HEK293 (cell line): Measurements from ENCODE around the gene MSANTD1.

ENCODE experiments used
- KLF9 ChIP-seq: fragments of 450-650 bp; formaldehyde crosslinking; IDR thresholded peaks from 2 replicates; pipeline ENCODE4 v1.5.1; 2016; ENCODE audit warnings: missing biosample characterization, missing genetic modification characterization, low read depth
- ZNF10 ChIP-seq: fragments of 450-650 bp; formaldehyde crosslinking; IDR thresholded peaks from 2 replicates; pipeline ENCODE4 v1.5.1; 2017; ENCODE audit warnings: missing biosample characterization, missing genetic modification characterization
- ZNF16 ChIP-seq: fragments of 450-650 bp; formaldehyde crosslinking; IDR thresholded peaks from 2 replicates; pipeline ENCODE4 v1.5.1; 2016; ENCODE audit warnings: low read depth, missing biosample characterization, missing genetic modification characterization
- ZNF169 ChIP-seq: fragments of 450-650 bp; formaldehyde crosslinking; IDR thresholded peaks from 2 replicates; pipeline ENCODE4 v1.5.1; 2016; ENCODE audit warnings: missing biosample characterization, missing genetic modification characterization
- ZNF174 ChIP-seq: fragments of 450-650 bp; formaldehyde crosslinking; IDR thresholded peaks from 2 replicates; pipeline ENCODE4 v1.5.0; 2017; ENCODE audit warnings: missing biosample characterization, mild to moderate bottlenecking, missing genetic modification characterization
- ZNF426 ChIP-seq: fragments of 450-650 bp; formaldehyde crosslinking; IDR thresholded peaks from 2 replicates; pipeline ENCODE4 v1.5.1; 2017; ENCODE audit warnings: missing biosample characterization, missing genetic modification characterization, mild to moderate bottlenecking, inconsistent platforms, moderate library complexity
- ZNF549 ChIP-seq: fragments of 450-650 bp; IDR thresholded peaks from 2 replicates; pipeline ENCODE4 v1.5.1; 2018; ENCODE audit warnings: missing biosample characterization, missing genetic modification characterization, mild to moderate bottlenecking, inconsistent platforms, moderate library complexity
- ZNF792 ChIP-seq: fragments of 450-650 bp; formaldehyde crosslinking; IDR thresholded peaks from 2 replicates; pipeline ENCODE4 v1.5.1; 2016; ENCODE audit warnings: missing biosample characterization, missing genetic modification characterization
- TF ChIP-seq, protein P1 (sequence below): fragments of 450-650 bp; formaldehyde crosslinking; IDR thresholded peaks from 2 replicates; pipeline ENCODE4 v1.5.1; 2016; ENCODE audit warnings: missing biosample characterization, missing genetic modification characterization
- TF ChIP-seq, protein P2 (sequence below): fragments of 450-650 bp; formaldehyde crosslinking; IDR thresholded peaks from 2 replicates; pipeline ENCODE4 v1.5.1; 2016; ENCODE audit warnings: missing biosample characterization, missing genetic modification characterization
- TF ChIP-seq, protein P3 (sequence below): fragments of 450-650 bp; formaldehyde crosslinking; IDR thresholded peaks from 2 replicates; pipeline ENCODE4 v1.5.1; 2016; ENCODE audit warnings: missing biosample characterization, missing genetic modification characterization
- TF ChIP-seq, protein P4 (sequence below): IDR thresholded peaks from 2 replicates; pipeline ENCODE4 v1.6.1; 2011; ENCODE audit warnings: mild to moderate bottlenecking, low read depth, low read length, borderline replicate concordance
- TF ChIP-seq, protein P5 (sequence below): fragments of 450-650 bp; formaldehyde crosslinking; IDR thresholded peaks from 2 replicates; pipeline ENCODE4 v1.5.1; 2017; ENCODE audit warnings: missing biosample characterization, missing genetic modification characterization
- TF ChIP-seq, protein P6 (sequence below): fragments of 450-650 bp; formaldehyde crosslinking; IDR thresholded peaks from 2 replicates; pipeline ENCODE4 v1.5.1; 2016; ENCODE audit warnings: missing biosample characterization, missing genetic modification characterization, low read depth

DNA sequence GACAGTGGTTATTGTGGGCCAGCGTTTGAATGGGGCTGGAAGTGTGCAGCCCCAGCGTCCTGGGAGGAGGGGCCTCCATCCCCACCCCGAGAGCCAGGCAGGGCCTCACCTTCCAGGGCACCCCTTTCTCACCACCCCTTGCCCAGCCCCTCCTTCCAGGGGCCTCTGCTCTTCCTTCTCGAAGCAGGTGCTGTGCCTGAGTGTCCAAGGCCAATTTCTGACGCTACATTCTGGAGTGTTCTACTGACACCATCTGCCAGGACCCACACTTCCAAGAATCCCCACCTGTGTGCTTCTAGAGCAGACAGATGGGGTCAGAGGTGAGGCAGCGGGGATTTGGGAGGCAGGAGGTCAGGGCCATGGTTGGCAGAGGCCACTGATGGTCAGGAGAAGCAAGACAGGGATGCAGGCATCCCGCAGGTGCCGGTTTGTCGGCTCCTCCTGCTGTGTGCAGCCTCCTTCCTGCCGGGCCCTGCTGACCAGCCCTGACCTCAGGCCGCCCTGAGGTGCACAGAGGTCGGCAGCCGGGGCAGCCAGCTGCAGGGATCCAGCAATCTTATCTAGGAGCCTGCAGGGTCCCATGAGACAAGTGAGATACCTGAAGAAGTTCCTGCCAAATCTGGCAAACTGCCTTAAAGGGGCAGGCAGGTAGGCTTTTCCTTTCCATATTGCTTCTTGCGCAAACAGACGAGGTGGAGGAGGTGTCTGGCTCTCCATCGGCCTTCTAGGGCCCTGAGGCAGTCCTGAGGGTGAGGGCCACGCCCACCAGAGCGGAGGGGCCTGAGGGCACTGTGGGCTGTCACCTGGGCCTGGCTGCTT lies 18.8 kb downstream of the MSANTD1 start:
- TF ChIP-seq, protein P1, sequence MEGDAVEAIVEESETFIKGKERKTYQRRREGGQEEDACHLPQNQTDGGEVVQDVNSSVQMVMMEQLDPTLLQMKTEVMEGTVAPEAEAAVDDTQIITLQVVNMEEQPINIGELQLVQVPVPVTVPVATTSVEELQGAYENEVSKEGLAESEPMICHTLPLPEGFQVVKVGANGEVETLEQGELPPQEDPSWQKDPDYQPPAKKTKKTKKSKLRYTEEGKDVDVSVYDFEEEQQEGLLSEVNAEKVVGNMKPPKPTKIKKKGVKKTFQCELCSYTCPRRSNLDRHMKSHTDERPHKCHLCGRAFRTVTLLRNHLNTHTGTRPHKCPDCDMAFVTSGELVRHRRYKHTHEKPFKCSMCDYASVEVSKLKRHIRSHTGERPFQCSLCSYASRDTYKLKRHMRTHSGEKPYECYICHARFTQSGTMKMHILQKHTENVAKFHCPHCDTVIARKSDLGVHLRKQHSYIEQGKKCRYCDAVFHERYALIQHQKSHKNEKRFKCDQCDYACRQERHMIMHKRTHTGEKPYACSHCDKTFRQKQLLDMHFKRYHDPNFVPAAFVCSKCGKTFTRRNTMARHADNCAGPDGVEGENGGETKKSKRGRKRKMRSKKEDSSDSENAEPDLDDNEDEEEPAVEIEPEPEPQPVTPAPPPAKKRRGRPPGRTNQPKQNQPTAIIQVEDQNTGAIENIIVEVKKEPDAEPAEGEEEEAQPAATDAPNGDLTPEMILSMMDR (tag by site-specific recombination): no peak
- TF ChIP-seq, protein P2, sequence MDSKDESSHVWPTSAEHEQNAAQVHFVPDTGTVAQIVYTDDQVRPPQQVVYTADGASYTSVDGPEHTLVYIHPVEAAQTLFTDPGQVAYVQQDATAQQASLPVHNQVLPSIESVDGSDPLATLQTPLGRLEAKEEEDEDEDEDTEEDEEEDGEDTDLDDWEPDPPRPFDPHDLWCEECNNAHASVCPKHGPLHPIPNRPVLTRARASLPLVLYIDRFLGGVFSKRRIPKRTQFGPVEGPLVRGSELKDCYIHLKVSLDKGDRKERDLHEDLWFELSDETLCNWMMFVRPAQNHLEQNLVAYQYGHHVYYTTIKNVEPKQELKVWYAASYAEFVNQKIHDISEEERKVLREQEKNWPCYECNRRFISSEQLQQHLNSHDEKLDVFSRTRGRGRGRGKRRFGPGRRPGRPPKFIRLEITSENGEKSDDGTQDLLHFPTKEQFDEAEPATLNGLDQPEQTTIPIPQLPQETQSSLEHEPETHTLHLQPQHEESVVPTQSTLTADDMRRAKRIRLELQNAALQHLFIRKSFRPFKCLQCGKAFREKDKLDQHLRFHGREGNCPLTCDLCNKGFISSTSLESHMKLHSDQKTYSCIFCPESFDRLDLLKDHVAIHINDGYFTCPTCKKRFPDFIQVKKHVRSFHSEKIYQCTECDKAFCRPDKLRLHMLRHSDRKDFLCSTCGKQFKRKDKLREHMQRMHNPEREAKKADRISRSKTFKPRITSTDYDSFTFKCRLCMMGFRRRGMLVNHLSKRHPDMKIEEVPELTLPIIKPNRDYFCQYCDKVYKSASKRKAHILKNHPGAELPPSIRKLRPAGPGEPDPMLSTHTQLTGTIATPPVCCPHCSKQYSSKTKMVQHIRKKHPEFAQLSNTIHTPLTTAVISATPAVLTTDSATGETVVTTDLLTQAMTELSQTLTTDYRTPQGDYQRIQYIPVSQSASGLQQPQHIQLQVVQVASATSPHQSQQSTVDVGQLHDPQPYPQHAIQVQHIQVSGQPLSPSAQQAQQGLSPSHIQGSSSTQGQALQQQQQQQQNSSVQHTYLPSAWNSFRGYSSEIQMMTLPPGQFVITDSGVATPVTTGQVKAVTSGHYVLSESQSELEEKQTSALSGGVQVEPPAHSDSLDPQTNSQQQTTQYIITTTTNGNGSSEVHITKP: no peak
- TF ChIP-seq KLF9 (tag by site-specific recombination): no peak
- TF ChIP-seq, protein P3, sequence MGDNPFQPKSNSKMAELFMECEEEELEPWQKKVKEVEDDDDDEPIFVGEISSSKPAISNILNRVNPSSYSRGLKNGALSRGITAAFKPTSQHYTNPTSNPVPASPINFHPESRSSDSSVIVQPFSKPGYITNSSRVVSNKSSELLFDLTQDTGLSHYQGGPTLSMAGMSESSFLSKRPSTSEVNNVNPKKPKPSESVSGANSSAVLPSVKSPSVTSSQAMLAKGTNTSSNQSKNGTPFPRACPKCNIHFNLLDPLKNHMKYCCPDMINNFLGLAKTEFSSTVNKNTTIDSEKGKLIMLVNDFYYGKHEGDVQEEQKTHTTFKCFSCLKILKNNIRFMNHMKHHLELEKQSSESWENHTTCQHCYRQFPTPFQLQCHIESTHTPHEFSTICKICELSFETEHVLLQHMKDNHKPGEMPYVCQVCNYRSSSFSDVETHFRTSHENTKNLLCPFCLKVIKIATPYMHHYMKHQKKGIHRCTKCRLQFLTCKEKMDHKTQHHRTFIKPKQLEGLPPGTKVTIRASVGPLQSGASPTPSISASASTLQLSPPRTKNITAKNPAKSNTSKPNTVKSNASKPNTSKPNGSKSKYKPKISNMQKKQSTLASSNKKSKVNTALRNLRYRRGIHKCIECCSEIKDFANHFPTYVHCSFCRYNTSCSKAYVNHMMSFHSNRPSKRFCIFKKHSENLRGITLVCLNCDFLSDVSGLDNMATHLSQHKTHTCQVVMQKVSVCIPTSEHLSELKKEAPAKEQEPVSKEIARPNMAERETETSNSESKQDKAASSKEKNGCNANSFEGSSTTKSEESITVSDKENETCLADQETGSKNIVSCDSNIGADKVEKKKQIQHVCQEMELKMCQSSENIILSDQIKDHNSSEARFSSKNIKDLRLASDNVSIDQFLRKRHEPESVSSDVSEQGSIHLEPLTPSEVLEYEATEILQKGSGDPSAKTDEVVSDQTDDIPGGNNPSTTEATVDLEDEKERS (tag by site-specific recombination): no peak
- no peak for TF ChIP-seq ZNF10 (tag by site-specific recombination)
- no peak for TF ChIP-seq ZNF426 (tag by site-specific recombination)
- TF ChIP-seq, protein P4, sequence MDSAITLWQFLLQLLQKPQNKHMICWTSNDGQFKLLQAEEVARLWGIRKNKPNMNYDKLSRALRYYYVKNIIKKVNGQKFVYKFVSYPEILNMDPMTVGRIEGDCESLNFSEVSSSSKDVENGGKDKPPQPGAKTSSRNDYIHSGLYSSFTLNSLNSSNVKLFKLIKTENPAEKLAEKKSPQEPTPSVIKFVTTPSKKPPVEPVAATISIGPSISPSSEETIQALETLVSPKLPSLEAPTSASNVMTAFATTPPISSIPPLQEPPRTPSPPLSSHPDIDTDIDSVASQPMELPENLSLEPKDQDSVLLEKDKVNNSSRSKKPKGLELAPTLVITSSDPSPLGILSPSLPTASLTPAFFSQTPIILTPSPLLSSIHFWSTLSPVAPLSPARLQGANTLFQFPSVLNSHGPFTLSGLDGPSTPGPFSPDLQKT: no peak
- no peak for TF ChIP-seq ZNF16 (tag by site-specific recombination)
- no peak for TF ChIP-seq ZNF169 (tag by site-specific recombination)
- no peak for TF ChIP-seq ZNF174
- no peak for TF ChIP-seq ZNF549 (tag by site-specific recombination)
- TF ChIP-seq, protein P5, sequence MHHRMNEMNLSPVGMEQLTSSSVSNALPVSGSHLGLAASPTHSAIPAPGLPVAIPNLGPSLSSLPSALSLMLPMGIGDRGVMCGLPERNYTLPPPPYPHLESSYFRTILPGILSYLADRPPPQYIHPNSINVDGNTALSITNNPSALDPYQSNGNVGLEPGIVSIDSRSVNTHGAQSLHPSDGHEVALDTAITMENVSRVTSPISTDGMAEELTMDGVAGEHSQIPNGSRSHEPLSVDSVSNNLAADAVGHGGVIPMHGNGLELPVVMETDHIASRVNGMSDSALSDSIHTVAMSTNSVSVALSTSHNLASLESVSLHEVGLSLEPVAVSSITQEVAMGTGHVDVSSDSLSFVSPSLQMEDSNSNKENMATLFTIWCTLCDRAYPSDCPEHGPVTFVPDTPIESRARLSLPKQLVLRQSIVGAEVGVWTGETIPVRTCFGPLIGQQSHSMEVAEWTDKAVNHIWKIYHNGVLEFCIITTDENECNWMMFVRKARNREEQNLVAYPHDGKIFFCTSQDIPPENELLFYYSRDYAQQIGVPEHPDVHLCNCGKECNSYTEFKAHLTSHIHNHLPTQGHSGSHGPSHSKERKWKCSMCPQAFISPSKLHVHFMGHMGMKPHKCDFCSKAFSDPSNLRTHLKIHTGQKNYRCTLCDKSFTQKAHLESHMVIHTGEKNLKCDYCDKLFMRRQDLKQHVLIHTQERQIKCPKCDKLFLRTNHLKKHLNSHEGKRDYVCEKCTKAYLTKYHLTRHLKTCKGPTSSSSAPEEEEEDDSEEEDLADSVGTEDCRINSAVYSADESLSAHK: no peak
- TF ChIP-seq, protein P6, sequence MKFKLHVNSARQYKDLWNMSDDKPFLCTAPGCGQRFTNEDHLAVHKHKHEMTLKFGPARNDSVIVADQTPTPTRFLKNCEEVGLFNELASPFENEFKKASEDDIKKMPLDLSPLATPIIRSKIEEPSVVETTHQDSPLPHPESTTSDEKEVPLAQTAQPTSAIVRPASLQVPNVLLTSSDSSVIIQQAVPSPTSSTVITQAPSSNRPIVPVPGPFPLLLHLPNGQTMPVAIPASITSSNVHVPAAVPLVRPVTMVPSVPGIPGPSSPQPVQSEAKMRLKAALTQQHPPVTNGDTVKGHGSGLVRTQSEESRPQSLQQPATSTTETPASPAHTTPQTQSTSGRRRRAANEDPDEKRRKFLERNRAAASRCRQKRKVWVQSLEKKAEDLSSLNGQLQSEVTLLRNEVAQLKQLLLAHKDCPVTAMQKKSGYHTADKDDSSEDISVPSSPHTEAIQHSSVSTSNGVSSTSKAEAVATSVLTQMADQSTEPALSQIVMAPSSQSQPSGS (tag by site-specific recombination): no peak
- TF ChIP-seq ZNF792: no peak
